ENCODE measurements around the gene MCTP1. TPM values are rescaled to one million over a fixed set of nuclear protein-coding genes. Genes with fewer than 3 reads are reported as not detected.

MCTP1 gene
- total RNA-seq, 1 experiment from 2014 or later: 2.5 TPM

DNA sequence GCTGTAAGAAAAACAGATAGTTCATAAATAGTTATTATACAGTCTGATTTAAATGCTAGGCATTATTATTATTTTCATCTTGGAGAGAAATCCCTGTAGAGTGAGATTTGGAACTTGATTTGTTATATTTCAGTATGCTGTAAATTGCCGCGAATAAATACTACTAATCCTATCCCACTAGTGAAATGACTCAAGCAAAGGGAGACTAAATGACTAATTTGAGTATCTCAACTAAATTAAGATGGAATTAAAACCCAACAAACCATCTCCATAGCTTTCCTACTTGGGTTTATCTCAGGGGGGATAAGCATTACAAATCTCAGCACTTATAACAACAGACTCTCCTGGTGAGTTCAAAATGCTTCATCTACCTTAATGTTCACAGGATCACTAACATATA, 206.0 kb downstream of the MCTP1 start:
- H3K14ac ChIP-seq (ENCODE audit: insufficient read depth, low read length): no peak overlapping the region
- no CpG with 5 or more reads among the region's 2 CpGs for WGBS (ENCODE audit: extremely low coverage, insufficient read length, low lambda C conversion rate)
- DNase-seq: no peak

More for the DNA sequence above, 206.0 kb downstream of the MCTP1 start:
- Mint-ChIP-seq H3K9me3 (no peaks in the 10 kb centered on the region), H3K36me3 (ENCODE audit: insufficient read depth in 1 of 3, low read depth in 3 of 3) (no peaks in the 10 kb centered on the region), H3K27me3 (ENCODE audit: low read depth) (no peaks in the 10 kb centered on the region), H3K27ac (no peak overlapping the region), H3K4me3 (no peak overlapping the region), H3K4me1 (peaks cover 17 to 21% of the 10 kb centered on the region in 2 experiments)
- Histone ChIP-seq H2BK20ac (ENCODE audit: low read depth, low read length, poor library complexity, severe bottlenecking) (no peak overlapping the region), H2AFZ (ENCODE audit: low read length) (no peak overlapping the region), H3K9ac (ENCODE audit: extremely low read depth, insufficient read length, low read length) (no peak overlapping the region), H3K18ac (ENCODE audit: insufficient read length, low read depth, low read length) (no peak overlapping the region), H4K91ac (ENCODE audit: insufficient read length, low read depth, low read length) (no peak overlapping the region), H2AK5ac (ENCODE audit: insufficient read length, low read length) (no peak overlapping the region), H4K20me1 (ENCODE audit: control insufficient read depth, insufficient read depth, insufficient read length) (no peaks in the 10 kb centered on the region), H3T11ph (ENCODE audit: low read length) (no peak overlapping the region), H3K4ac (ENCODE audit: low read depth, low read length) (no peak overlapping the region), H3K4me2 (ENCODE audit: insufficient read depth, insufficient read length, low read length) (no peak overlapping the region), H3K56ac (ENCODE audit: insufficient read length, low read depth, low read length) (no peak overlapping the region), H2BK120ac (ENCODE audit: low read depth, low read length, poor library complexity, severe bottlenecking) (no peak overlapping the region), H4K5ac (ENCODE audit: insufficient read length, low read depth, low read length) (no peak overlapping the region), H2BK12ac (ENCODE audit: insufficient read length, low read depth, low read length) (no peak overlapping the region), H4K8ac (replicated peaks; ENCODE audit: insufficient read length, low read depth, low read length) (no peak overlapping the region), H3K23ac (ENCODE audit: insufficient read length, low read depth, low read length) (no peak overlapping the region), H3K4me1 (ENCODE audit: insufficient read depth, low read length) (no peaks in the 10 kb centered on the region), H3K9me3 (ENCODE audit: control insufficient read depth, low read depth, low read length) (no peaks in the 10 kb centered on the region), H2BK15ac (ENCODE audit: low read depth, low read length) (no peak overlapping the region), H3K27me3 (ENCODE audit: insufficient read depth, low read length) (no peaks in the 10 kb centered on the region), H3K27ac (ENCODE audit: insufficient read length, low read depth, low read length) (no peak overlapping the region), H3K79me2 (ENCODE audit: insufficient read depth, low read length) (no peaks in the 10 kb centered on the region), H3K79me1 (ENCODE audit: insufficient read depth, low read depth, low read length, poor library complexity, severe bottlenecking) (no peaks in the 10 kb centered on the region), H3K23me2 (ENCODE audit: insufficient read length, low read depth, low read length, poor library complexity, severe bottlenecking) (no peaks in the 10 kb centered on the region), H2BK5ac (ENCODE audit: insufficient read length, low read length) (no peak overlapping the region)
- TF ChIP-seq, protein P1, sequence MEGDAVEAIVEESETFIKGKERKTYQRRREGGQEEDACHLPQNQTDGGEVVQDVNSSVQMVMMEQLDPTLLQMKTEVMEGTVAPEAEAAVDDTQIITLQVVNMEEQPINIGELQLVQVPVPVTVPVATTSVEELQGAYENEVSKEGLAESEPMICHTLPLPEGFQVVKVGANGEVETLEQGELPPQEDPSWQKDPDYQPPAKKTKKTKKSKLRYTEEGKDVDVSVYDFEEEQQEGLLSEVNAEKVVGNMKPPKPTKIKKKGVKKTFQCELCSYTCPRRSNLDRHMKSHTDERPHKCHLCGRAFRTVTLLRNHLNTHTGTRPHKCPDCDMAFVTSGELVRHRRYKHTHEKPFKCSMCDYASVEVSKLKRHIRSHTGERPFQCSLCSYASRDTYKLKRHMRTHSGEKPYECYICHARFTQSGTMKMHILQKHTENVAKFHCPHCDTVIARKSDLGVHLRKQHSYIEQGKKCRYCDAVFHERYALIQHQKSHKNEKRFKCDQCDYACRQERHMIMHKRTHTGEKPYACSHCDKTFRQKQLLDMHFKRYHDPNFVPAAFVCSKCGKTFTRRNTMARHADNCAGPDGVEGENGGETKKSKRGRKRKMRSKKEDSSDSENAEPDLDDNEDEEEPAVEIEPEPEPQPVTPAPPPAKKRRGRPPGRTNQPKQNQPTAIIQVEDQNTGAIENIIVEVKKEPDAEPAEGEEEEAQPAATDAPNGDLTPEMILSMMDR (conservative IDR thresholded peaks at IDR 0.05): no peak

Measured in H9 (cell line).